ENCODE measurements around the gene TPD52L2.

DNA sequence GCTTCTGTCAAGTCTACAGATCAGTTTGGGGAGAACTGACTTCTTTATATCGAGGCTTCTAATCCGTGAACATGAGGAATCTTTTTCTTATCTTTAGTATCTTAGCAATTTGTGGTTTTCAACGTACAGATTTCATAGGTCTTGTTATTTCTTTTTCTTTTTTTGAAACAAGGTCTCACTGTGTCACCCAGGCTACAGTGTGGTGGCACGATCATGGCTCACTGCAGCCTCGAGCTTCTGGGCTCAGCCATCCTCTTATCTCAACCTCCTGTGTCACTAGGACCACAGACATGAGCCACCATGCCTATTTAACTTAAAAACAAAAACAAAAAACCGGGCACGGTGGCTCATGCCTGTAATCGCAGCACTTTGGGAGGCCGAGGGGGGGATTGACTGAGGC, 59.2 kb downstream of the TPD52L2 start:
- TF ChIP-seq, protein P1, sequence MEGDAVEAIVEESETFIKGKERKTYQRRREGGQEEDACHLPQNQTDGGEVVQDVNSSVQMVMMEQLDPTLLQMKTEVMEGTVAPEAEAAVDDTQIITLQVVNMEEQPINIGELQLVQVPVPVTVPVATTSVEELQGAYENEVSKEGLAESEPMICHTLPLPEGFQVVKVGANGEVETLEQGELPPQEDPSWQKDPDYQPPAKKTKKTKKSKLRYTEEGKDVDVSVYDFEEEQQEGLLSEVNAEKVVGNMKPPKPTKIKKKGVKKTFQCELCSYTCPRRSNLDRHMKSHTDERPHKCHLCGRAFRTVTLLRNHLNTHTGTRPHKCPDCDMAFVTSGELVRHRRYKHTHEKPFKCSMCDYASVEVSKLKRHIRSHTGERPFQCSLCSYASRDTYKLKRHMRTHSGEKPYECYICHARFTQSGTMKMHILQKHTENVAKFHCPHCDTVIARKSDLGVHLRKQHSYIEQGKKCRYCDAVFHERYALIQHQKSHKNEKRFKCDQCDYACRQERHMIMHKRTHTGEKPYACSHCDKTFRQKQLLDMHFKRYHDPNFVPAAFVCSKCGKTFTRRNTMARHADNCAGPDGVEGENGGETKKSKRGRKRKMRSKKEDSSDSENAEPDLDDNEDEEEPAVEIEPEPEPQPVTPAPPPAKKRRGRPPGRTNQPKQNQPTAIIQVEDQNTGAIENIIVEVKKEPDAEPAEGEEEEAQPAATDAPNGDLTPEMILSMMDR (IDR thresholded peaks at IDR 0.05; ENCODE audit: insufficient read depth, low read length): no peak
- TF ChIP-seq POLR2AphosphoS5 (IDR thresholded peaks at IDR 0.05; ENCODE audit: low read depth): no peak
- TF ChIP-seq, protein P2, sequence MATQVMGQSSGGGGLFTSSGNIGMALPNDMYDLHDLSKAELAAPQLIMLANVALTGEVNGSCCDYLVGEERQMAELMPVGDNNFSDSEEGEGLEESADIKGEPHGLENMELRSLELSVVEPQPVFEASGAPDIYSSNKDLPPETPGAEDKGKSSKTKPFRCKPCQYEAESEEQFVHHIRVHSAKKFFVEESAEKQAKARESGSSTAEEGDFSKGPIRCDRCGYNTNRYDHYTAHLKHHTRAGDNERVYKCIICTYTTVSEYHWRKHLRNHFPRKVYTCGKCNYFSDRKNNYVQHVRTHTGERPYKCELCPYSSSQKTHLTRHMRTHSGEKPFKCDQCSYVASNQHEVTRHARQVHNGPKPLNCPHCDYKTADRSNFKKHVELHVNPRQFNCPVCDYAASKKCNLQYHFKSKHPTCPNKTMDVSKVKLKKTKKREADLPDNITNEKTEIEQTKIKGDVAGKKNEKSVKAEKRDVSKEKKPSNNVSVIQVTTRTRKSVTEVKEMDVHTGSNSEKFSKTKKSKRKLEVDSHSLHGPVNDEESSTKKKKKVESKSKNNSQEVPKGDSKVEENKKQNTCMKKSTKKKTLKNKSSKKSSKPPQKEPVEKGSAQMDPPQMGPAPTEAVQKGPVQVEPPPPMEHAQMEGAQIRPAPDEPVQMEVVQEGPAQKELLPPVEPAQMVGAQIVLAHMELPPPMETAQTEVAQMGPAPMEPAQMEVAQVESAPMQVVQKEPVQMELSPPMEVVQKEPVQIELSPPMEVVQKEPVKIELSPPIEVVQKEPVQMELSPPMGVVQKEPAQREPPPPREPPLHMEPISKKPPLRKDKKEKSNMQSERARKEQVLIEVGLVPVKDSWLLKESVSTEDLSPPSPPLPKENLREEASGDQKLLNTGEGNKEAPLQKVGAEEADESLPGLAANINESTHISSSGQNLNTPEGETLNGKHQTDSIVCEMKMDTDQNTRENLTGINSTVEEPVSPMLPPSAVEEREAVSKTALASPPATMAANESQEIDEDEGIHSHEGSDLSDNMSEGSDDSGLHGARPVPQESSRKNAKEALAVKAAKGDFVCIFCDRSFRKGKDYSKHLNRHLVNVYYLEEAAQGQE (IDR thresholded peaks at IDR 0.05; ENCODE audit: insufficient replicate concordance, low read depth): no peak
- TF ChIP-seq GABPA (IDR thresholded peaks at IDR 0.05; ENCODE audit: low read depth): no peak

Data from HL-60 (cell line).